ENCODE measurements around the gene SUGCT. TPM values are rescaled to one million over a fixed set of nuclear protein-coding genes. Genes with fewer than 3 reads are reported as not detected.

Gene SUGCT
- total RNA-seq, 1 donor, result 9.9 TPM

GRCh38 chr7:40866601-40867000 is 731.8 kb downstream of the SUGCT start:
- TF ChIP-seq CTCF (IDR thresholded peaks at IDR 0.05; ENCODE audit: insufficient read depth, low read depth, low read length), result peak; percentile 30
- peak; percentile 33 for DNase-seq (ENCODE audit: low read depth)

GRCh38 chr7:40870108-40870507 is 735.3 kb downstream of the SUGCT start:
- DNase-seq (ENCODE audit: low read depth), result no peak
- TF ChIP-seq CTCF (IDR thresholded peaks at IDR 0.05; ENCODE audit: insufficient read depth, low read depth, low read length), result no peak
- H3K4me3 ChIP-seq (ENCODE audit: low read depth, low read length), result no peak overlapping the region

More at GRCh38 chr7:40866601-40867000, 731.8 kb downstream of the SUGCT start:
- H3K4me3 ChIP-seq (ENCODE audit: low read depth, low read length), result no peak overlapping the region

GRCh38 chr7:40873248-40873647 is 738.4 kb downstream of the SUGCT start:
- no peak for TF ChIP-seq CTCF (IDR thresholded peaks at IDR 0.05; ENCODE audit: insufficient read depth, low read depth, low read length)
- no peak for DNase-seq (ENCODE audit: low read depth)
- no peak overlapping the region for H3K4me3 ChIP-seq (ENCODE audit: low read depth, low read length)

- DNase-seq (ENCODE audit: low read depth), result no peak
- TF ChIP-seq CTCF (IDR thresholded peaks at IDR 0.05; ENCODE audit: insufficient read depth, low read depth, low read length), result no peak
- H3K4me3 ChIP-seq (ENCODE audit: low read depth, low read length), result no peak overlapping the region
These were observed 740.0 kb downstream of the SUGCT start for GRCh38 chr7:40874756-40875155.

- no peak overlapping the region for H3K4me3 ChIP-seq (ENCODE audit: low read depth, low read length)
- no peak for DNase-seq (ENCODE audit: low read depth)
- TF ChIP-seq CTCF (IDR thresholded peaks at IDR 0.05; ENCODE audit: insufficient read depth, low read depth, low read length), result no peak
These were observed 741.8 kb downstream of the SUGCT start for GRCh38 chr7:40876601-40877000.

GRCh38 chr7:40879941-40880543 is 745.2 kb downstream of the SUGCT start:
- no peak for DNase-seq (ENCODE audit: low read depth)
- H3K4me3 ChIP-seq (ENCODE audit: low read depth, low read length), result no peak overlapping the region
- no peak for TF ChIP-seq CTCF (IDR thresholded peaks at IDR 0.05; ENCODE audit: insufficient read depth, low read depth, low read length)

GRCh38 chr7:40880581-40880980 is 745.8 kb downstream of the SUGCT start:
- H3K4me3 ChIP-seq (ENCODE audit: low read depth, low read length), result no peak overlapping the region
- peak; percentile 37 for DNase-seq (ENCODE audit: low read depth)
- TF ChIP-seq CTCF (IDR thresholded peaks at IDR 0.05; ENCODE audit: insufficient read depth, low read depth, low read length), result no peak
